K562 (cell line): Measurements from ENCODE around the gene EMILIN1. TPM values are rescaled to one million over a fixed set of nuclear protein-coding genes. Genes with fewer than 3 reads are reported as not detected.
A peak's percentile ranks its signal among the peaks of the same experiment; 100 is the strongest.

Experiments used
- ATF6 ChIP-seq: sonication (generic); formaldehyde crosslinking; IDR thresholded peaks from 2 replicates; pipeline ENCODE4 v1.4.0; 2020; ENCODE audit warnings: mild to moderate bottlenecking, missing genetic modification reagents
- CBX8 ChIP-seq: fragments of 200-600 bp; sonication (generic); IDR thresholded peaks from 2 replicates; pipeline ENCODE4 v1.6.1; 2012; ENCODE audit warnings: borderline replicate concordance, mixed run types, low read depth, mild to moderate bottlenecking, moderate library complexity, mixed read lengths, low read length, control low read depth, inconsistent platforms; ENCODE audit not compliant: poor library complexity, severe bottlenecking; ENCODE audit errors: extremely low read depth
- CREM ChIP-seq: IDR thresholded peaks from 2 replicates; pipeline ENCODE4 v1.6.1; 2014; ENCODE audit warnings: antibody characterized with exemption, low read depth
- EP400 ChIP-seq: fragments of 450-650 bp; IDR thresholded peaks from 2 replicates; pipeline ENCODE4 v1.6.1; 2017; ENCODE audit warnings: antibody characterized with exemption, mild to moderate bottlenecking, moderate library complexity
- HCFC1 ChIP-seq: IDR thresholded peaks from 2 replicates; pipeline ENCODE4 v1.6.1; 2012; ENCODE audit warnings: low read depth, low read length, improper control_type of control experiment
- HDAC6 ChIP-seq: IDR thresholded peaks from 2 replicates; pipeline ENCODE4 v1.6.1; 2012; ENCODE audit warnings: low read depth, mild to moderate bottlenecking, control low read depth, inconsistent platforms, low read length, moderate library complexity
- HMGXB4 ChIP-seq: sonication (generic); formaldehyde crosslinking; IDR thresholded peaks from 2 replicates; pipeline ENCODE4 v1.8.1; 2023; ENCODE audit warnings: mild to moderate bottlenecking, missing genetic modification reagents
- L3MBTL2 ChIP-seq: fragments of 450-650 bp; IDR thresholded peaks from 2 replicates; pipeline ENCODE4 v1.6.1; 2016; ENCODE audit warnings: mild to moderate bottlenecking, moderate library complexity
- NR3C1 ChIP-seq: sonication (generic); formaldehyde crosslinking; IDR thresholded peaks from 2 replicates; pipeline ENCODE4 v1.8.1; 2022; ENCODE audit warnings: missing genetic modification reagents
- PRPF4 ChIP-seq: fragments of 200-400 bp; formaldehyde crosslinking; IDR thresholded peaks from one replicate; pipeline ENCODE4 v1.6.1; 2017; ENCODE audit warnings: low read length, low read depth, mild to moderate bottlenecking; ENCODE audit not compliant: insufficient read depth, poor library complexity, severe bottlenecking
- REST ChIP-seq, 2 experiments: fragments of 450-650 bp; formaldehyde crosslinking in 1 of 2; IDR thresholded peaks; 2 replicates each; pipeline versions ENCODE4 v1.4.0 to v1.6.1; 2014 to 2020; ENCODE audit warnings: mild to moderate bottlenecking in 2 of 2, borderline replicate concordance in 1 of 2, low read depth in 1 of 2
- TARDBP ChIP-seq: fragments of 450-650 bp; IDR thresholded peaks from 2 replicates; pipeline ENCODE4 v1.6.1; 2016
- ZNF174 ChIP-seq: fragments of 250-450 bp; sonication (Bioruptor Pico); IDR thresholded peaks from 2 replicates; pipeline ENCODE4 v1.4.0; 2020; ENCODE audit warnings: mild to moderate bottlenecking
- ZNF41 ChIP-seq: fragments of 250-450 bp; sonication (Bioruptor Pico); conservative IDR thresholded peaks from 2 replicates; pipeline ENCODE4 v1.4.0; 2020; ENCODE audit warnings: mild to moderate bottlenecking
- polyA plus RNA-seq, 8 experiments: library from polyadenylated mRNA; depleted of rRNA in 4 of 8; stranded (reverse) in 5 of 8; unstranded in 3 of 8; fragments of >200 nt; fragmentation: Nextera tagmentation in 2 of 8; fragmentation: Illumina TruSeq in 1 of 8; extraction: Ambion mirVana in 2 of 8; extraction: Trizol in 1 of 8; gene quantifications; 2 replicates each; pipeline versions ENCODE4 v1.2.1 to v1.2.3, GENCODE V29; 2011 to 2014; ENCODE audit warnings: inconsistent platforms in 1 of 8, missing spikeins in 1 of 8
- total RNA-seq, 7 experiments: library from RNA; depleted of rRNA in 6 of 7; stranded (reverse); fragments of >200 nt in 6 of 7; fragmentation: Illumina TruSeq in 2 of 7; extraction: Trizol in 2 of 7; gene quantifications; 2 replicates each; pipeline versions ENCODE4 v1.2.1 to v1.2.3, GENCODE V29; 2011 to 2021; ENCODE audit warnings: low replicate concordance in 1 of 7

EMILIN1 gene
- total and polyA plus RNA-seq, 9 of the 15 experiments (the other 6 are each of a cell fraction or from before 2014, with no cell fraction given) = 0.04 to 2.7 (median 0.54) TPM; not detected in 2

- TF ChIP-seq REST (IDR thresholded peaks at IDR 0.05; ENCODE audit: borderline replicate concordance) (peak; percentile 28; the same call in 1 of the 2 replicates), REST (CRISPR knock-in tag; IDR thresholded peaks at IDR 0.05; ENCODE audit: low read depth) (peak; percentile 70; the same call in 1 of the 2 replicates), NR3C1 (CRISPR knock-in tag) (no peak), HCFC1 (peak; percentile 59), CBX8 (no peak), ZNF41 (CRISPR knock-in tag) (no peak), HDAC6 (0 out of 2 replicates have a peak, but pooled peaks have one; percentile 67), CREM (peak; percentile 67), HMGXB4 (CRISPR knock-in tag) (peak; percentile 100), TARDBP (no peak; the same call in 1 of the 2 replicates), PRPF4 (no peak), EP400 (peak; percentile 90), ATF6 (CRISPR knock-in tag) (peak; percentile 94), L3MBTL2 (peak; percentile 100), ZNF174 (no peak)
These were observed 27.2 kb upstream of the EMILIN1 start, which contains the start of gene AGBL5 (continued) for GRCh38 chr2:27050996-27051901.
